HEK293 (cell line): ENCODE measurements around the gene TMEM100.

Experiments
- CTCF ChIA-PET: fragments of 350-600 bp; formaldehyde crosslinking; extraction: SDS; loops from one replicate; lab custom pipeline; 2021; ENCODE audit warnings: antibody characterized with exemption; lab: Yijun Ruan, JAX
- POLR2A ChIA-PET: fragments of 300-600 bp; formaldehyde crosslinking; extraction: SDS; loops from one replicate; lab custom pipeline; 2020; ENCODE audit warnings: antibody characterized with exemption, inconsistent platforms; lab: Yijun Ruan, JAX
- H3K27ac ChIP-seq: fragments of 200-500 bp; sonication (Bioruptor generic); 2 replicates; pipeline ENCODE4 v1.5.1; 2014; ENCODE audit warnings: low read depth, low read length, control low read depth, inconsistent platforms; ENCODE audit errors: extremely low read depth
- H3K36me3 ChIP-seq, 2 experiments: fragments of 200-500 bp in 1 of 2; sonication (Bioruptor generic) in 1 of 2; 1 replicate in 1 of 2; 2 replicates in 1 of 2; pipeline ENCODE4 v1.5.1; 2014 to 2017; ENCODE audit warnings: inconsistent platforms in 2 of 2, low read length in 2 of 2; ENCODE audit not compliant: control insufficient read depth in 2 of 2, insufficient read depth in 1 of 2
- H3K4me1 ChIP-seq: fragments of 200-500 bp; sonication (Bioruptor generic); 2 replicates; pipeline ENCODE4 v1.5.1; 2014; ENCODE audit warnings: mild to moderate bottlenecking, low read length, inconsistent platforms; ENCODE audit not compliant: control insufficient read depth, insufficient read depth
- H3K4me3 ChIP-seq: 2 replicates; pipeline ENCODE4 v1.5.1; 2011; ENCODE audit warnings: low read depth, mild to moderate bottlenecking, control low read depth, low read length, moderate library complexity
- H3K9me3 ChIP-seq: fragments of 200-500 bp; sonication (Bioruptor generic); 2 replicates; pipeline ENCODE4 v1.5.1; 2014; ENCODE audit warnings: low read depth, low read length, inconsistent platforms; ENCODE audit not compliant: control insufficient read depth, insufficient read depth
- BCL11A ChIP-seq: fragments of 450-650 bp; formaldehyde crosslinking; IDR thresholded peaks from 2 replicates; pipeline ENCODE4 v1.5.1; 2016; ENCODE audit warnings: low read depth, missing biosample characterization, missing genetic modification characterization
- FEZF1 ChIP-seq: fragments of 450-650 bp; formaldehyde crosslinking; IDR thresholded peaks from 2 replicates; pipeline ENCODE4 v1.5.1; 2016; ENCODE audit warnings: missing biosample characterization, missing genetic modification characterization
- HOXA7 ChIP-seq: sonication (generic); formaldehyde crosslinking; IDR thresholded peaks from 2 replicates; pipeline ENCODE4 v1.8.1; 2022; ENCODE audit warnings: missing genetic modification reagents, borderline replicate concordance
- KLF10 ChIP-seq: fragments of 450-650 bp; IDR thresholded peaks from 2 replicates; pipeline ENCODE4 v1.5.1; 2018; ENCODE audit warnings: missing biosample characterization, mild to moderate bottlenecking, missing genetic modification characterization
- KLF16 ChIP-seq: fragments of 450-650 bp; formaldehyde crosslinking; IDR thresholded peaks from 2 replicates; pipeline ENCODE4 v1.5.1; 2017; ENCODE audit warnings: missing biosample characterization, missing genetic modification characterization
- KLF8 ChIP-seq: fragments of 450-650 bp; formaldehyde crosslinking; IDR thresholded peaks from 2 replicates; pipeline ENCODE4 v1.5.1; 2016; ENCODE audit warnings: missing biosample characterization, missing genetic modification characterization
- PRDM10 ChIP-seq: fragments of 450-650 bp; formaldehyde crosslinking; IDR thresholded peaks from 2 replicates; pipeline ENCODE4 v1.5.1; 2016; ENCODE audit warnings: missing biosample characterization, missing genetic modification characterization
- SETDB1 ChIP-seq: IDR thresholded peaks from one replicate; pipeline ENCODE4 v1.6.1; 2017; ENCODE audit warnings: mild to moderate bottlenecking, low read length, moderate library complexity, mixed read lengths; ENCODE audit not compliant: insufficient read length
- SP3 ChIP-seq: fragments of 450-650 bp; formaldehyde crosslinking; IDR thresholded peaks from 2 replicates; pipeline ENCODE4 v1.5.1; 2016; ENCODE audit warnings: missing biosample characterization, missing genetic modification characterization
- ZBTB1 ChIP-seq: fragments of 450-650 bp; formaldehyde crosslinking; IDR thresholded peaks from 2 replicates; pipeline ENCODE4 v1.5.1; 2016; ENCODE audit warnings: missing biosample characterization, missing genetic modification characterization
- ZFP3 ChIP-seq: fragments of 450-650 bp; formaldehyde crosslinking; IDR thresholded peaks from 2 replicates; pipeline ENCODE4 v1.5.1; 2016; ENCODE audit warnings: low read depth, missing biosample characterization, missing genetic modification characterization
- ZFP69B ChIP-seq: fragments of 450-650 bp; formaldehyde crosslinking; IDR thresholded peaks from 2 replicates; pipeline ENCODE4 v1.5.1; 2016; ENCODE audit warnings: missing biosample characterization, missing genetic modification characterization
- ZNF157 ChIP-seq: fragments of 450-650 bp; formaldehyde crosslinking; IDR thresholded peaks from 2 replicates; pipeline ENCODE4 v1.5.1; 2016; ENCODE audit warnings: missing biosample characterization, missing genetic modification characterization
- ZNF473 ChIP-seq: fragments of 450-650 bp; formaldehyde crosslinking; IDR thresholded peaks from 2 replicates; pipeline ENCODE4 v1.5.1; 2017; ENCODE audit warnings: missing biosample characterization, missing genetic modification characterization
- ZNF558 ChIP-seq: fragments of 450-650 bp; formaldehyde crosslinking; IDR thresholded peaks from 2 replicates; pipeline ENCODE4 v1.5.1; 2016; ENCODE audit warnings: missing biosample characterization, missing genetic modification characterization
- ZNF571 ChIP-seq: fragments of 450-650 bp; formaldehyde crosslinking; IDR thresholded peaks from 2 replicates; pipeline ENCODE4 v1.5.0; 2017; ENCODE audit warnings: missing biosample characterization, missing genetic modification characterization
- ZNF707 ChIP-seq: fragments of 450-650 bp; formaldehyde crosslinking; IDR thresholded peaks from 2 replicates; pipeline ENCODE4 v1.5.1; 2016; ENCODE audit warnings: missing biosample characterization, missing genetic modification characterization
- ZNF76 ChIP-seq: fragments of 450-650 bp; formaldehyde crosslinking; IDR thresholded peaks from 2 replicates; pipeline ENCODE4; 2016; ENCODE audit warnings: low read depth, missing biosample characterization, missing genetic modification characterization, borderline replicate concordance
- ZNF768 ChIP-seq: fragments of 450-650 bp; formaldehyde crosslinking; IDR thresholded peaks from 2 replicates; pipeline ENCODE4 v1.5.1; 2018; ENCODE audit warnings: missing biosample characterization, mild to moderate bottlenecking, missing genetic modification characterization
- ZNF830 ChIP-seq: fragments of 450-650 bp; IDR thresholded peaks from 2 replicates; pipeline ENCODE4 v1.5.0; 2018; ENCODE audit warnings: missing biosample characterization, missing genetic modification characterization, low read depth, mild to moderate bottlenecking, moderate library complexity
- ZNF837 ChIP-seq: fragments of 450-650 bp; formaldehyde crosslinking; IDR thresholded peaks from 2 replicates; pipeline ENCODE4 v1.5.1; 2016; ENCODE audit warnings: missing biosample characterization, missing genetic modification characterization
- ZXDB ChIP-seq: fragments of 450-650 bp; formaldehyde crosslinking; IDR thresholded peaks from 2 replicates; pipeline ENCODE4 v1.5.1; 2016; ENCODE audit warnings: missing biosample characterization, missing genetic modification characterization
- TF ChIP-seq, protein P1 (sequence below): fragments of 450-650 bp; formaldehyde crosslinking; IDR thresholded peaks from 2 replicates; pipeline ENCODE4 v1.5.1; 2016; ENCODE audit warnings: missing biosample characterization, missing genetic modification characterization, borderline replicate concordance
- TF ChIP-seq, protein P2 (sequence below): fragments of 450-650 bp; formaldehyde crosslinking; IDR thresholded peaks from 2 replicates; pipeline ENCODE4 v1.5.1; 2017; ENCODE audit warnings: missing biosample characterization, missing genetic modification characterization

Gene TMEM100

DNA sequence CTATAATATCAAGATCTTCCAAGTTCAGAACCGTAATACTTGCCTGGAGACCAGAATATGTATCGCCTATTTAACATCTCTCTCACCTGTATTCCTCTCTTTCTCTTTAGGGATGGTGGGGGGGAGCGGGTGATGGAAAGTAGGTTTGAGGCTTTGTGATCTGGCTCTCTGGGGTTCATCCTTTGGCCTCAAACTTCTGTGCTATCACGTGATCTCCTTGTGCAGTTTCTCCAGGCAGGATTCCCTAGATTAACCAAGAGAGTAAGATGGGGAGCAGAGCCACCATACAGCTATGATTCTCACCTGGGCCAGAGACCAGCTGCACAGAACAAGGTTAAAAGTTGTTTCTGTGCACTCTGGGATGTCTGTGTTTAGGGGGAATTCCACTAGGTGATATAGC is 5.2 kb downstream of the TMEM100 start:
- TF ChIP-seq, protein P1, sequence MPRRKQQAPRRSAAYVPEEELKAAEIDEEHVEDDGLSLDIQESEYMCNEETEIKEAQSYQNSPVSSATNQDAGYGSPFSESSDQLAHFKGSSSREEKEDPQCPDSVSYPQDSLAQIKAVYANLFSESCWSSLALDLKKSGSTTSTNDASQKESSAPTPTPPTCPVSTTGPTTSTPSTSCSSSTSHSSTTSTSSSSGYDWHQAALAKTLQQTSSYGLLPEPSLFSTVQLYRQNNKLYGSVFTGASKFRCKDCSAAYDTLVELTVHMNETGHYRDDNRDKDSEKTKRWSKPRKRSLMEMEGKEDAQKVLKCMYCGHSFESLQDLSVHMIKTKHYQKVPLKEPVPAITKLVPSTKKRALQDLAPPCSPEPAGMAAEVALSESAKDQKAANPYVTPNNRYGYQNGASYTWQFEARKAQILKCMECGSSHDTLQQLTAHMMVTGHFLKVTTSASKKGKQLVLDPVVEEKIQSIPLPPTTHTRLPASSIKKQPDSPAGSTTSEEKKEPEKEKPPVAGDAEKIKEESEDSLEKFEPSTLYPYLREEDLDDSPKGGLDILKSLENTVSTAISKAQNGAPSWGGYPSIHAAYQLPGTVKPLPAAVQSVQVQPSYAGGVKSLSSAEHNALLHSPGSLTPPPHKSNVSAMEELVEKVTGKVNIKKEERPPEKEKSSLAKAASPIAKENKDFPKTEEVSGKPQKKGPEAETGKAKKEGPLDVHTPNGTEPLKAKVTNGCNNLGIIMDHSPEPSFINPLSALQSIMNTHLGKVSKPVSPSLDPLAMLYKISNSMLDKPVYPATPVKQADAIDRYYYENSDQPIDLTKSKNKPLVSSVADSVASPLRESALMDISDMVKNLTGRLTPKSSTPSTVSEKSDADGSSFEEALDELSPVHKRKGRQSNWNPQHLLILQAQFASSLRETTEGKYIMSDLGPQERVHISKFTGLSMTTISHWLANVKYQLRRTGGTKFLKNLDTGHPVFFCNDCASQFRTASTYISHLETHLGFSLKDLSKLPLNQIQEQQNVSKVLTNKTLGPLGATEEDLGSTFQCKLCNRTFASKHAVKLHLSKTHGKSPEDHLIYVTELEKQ (tag by site-specific recombination) = no peak
- no peak for TF ChIP-seq KLF10 (tag by site-specific recombination)
- no peak for TF ChIP-seq SETDB1
- TF ChIP-seq, protein P2, sequence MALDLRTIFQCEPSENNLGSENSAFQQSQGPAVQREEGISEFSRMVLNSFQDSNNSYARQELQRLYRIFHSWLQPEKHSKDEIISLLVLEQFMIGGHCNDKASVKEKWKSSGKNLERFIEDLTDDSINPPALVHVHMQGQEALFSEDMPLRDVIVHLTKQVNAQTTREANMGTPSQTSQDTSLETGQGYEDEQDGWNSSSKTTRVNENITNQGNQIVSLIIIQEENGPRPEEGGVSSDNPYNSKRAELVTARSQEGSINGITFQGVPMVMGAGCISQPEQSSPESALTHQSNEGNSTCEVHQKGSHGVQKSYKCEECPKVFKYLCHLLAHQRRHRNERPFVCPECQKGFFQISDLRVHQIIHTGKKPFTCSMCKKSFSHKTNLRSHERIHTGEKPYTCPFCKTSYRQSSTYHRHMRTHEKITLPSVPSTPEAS (tag by site-specific recombination) = no peak
- TF ChIP-seq ZXDB (tag by site-specific recombination) = no peak
- no peak for TF ChIP-seq SP3
- no peak for TF ChIP-seq ZNF707
- TF ChIP-seq ZNF768 = no peak
- no peak for TF ChIP-seq KLF16 (tag by site-specific recombination)
- no peak for TF ChIP-seq ZNF157
- no peak for TF ChIP-seq KLF8
- TF ChIP-seq ZNF571 (tag by site-specific recombination) = no peak
- no peak for TF ChIP-seq ZNF830 (tag by site-specific recombination)
- TF ChIP-seq ZNF558 = no peak
- TF ChIP-seq BCL11A (tag by site-specific recombination) = no peak
- TF ChIP-seq HOXA7 (CRISPR knock-in tag) = no peak
- Histone ChIP-seq H3K27ac (no peak overlapping the region), H3K4me3 (no peak overlapping the region), H3K4me1 (peaks cover 20% of the 10 kb centered on the region), H3K36me3 (peaks cover 0 to 12% of the 10 kb centered on the region in 2 experiments; a peak in 1 of 3 replicates), H3K9me3 (no peaks in the 10 kb centered on the region)
- ChIA-PET POLR2A (interaction anchor here (1.2 kb wide), 1 partner anchor 34 kb away, joined by 5 read pairs; the partner anchor contains the start of gene PCTP), CTCF (interaction anchor here (0.6 to 2.9 kb wide), 42 partner anchors 9 to 938 kb away, joined by 3 to 40 read pairs (median 4); no protein-coding TSS in a partner anchor)

- TF ChIP-seq PRDM10 (tag by site-specific recombination) (no peak), FEZF1 (peak; percentile 52), ZNF837 (tag by site-specific recombination) (no peak), ZNF76 (tag by site-specific recombination) (no peak), ZFP69B (tag by site-specific recombination) (no peak), ZNF473 (tag by site-specific recombination) (no peak), ZBTB1 (tag by site-specific recombination) (no peak), ZFP3 (tag by site-specific recombination) (no peak)
- H3K27ac ChIP-seq = no peak overlapping the region
- no peak overlapping the region for H3K4me3 ChIP-seq
- ChIA-PET CTCF (interaction anchor here (1.0 to 1.6 kb wide), 2 partner anchors 184 to 185 kb away, joined by 3 to 5 read pairs; no protein-coding TSS in a partner anchor), POLR2A (no interaction called here)
- H3K4me1 ChIP-seq = peaks cover 12% of the 10 kb centered on the region
- H3K9me3 ChIP-seq = no peaks in the 10 kb centered on the region
- H3K36me3 ChIP-seq = no peaks in the 10 kb centered on the region
Measured at GRCh38 chr17:55710829-55711496, 11.7 kb downstream of the TMEM100 start.
